WTC11 (cell line): ENCODE measurements around the gene RAPSN. TPM values are rescaled to one million over a fixed set of nuclear protein-coding genes. Genes with fewer than 3 reads are reported as not detected.

Experiments used
- ATAC-seq: fragments of 200-7000 bp; cut with Tn5 transposase; 2 replicates; pipeline ENCODE4 v1.10.0; 2021; ENCODE audit warnings: mild to moderate bottlenecking, moderate library complexity
- CTCF ChIA-PET: fragments of 300-600 bp; sonication (Branson Sonifier 250); formaldehyde crosslinking; loops from one replicate; lab custom pipeline; 2021; ENCODE audit warnings: antibody characterized with exemption; lab: Charles Lee
- POLR2A ChIA-PET: fragments of 350-600 bp; sonication (Branson Sonifier 250); formaldehyde crosslinking; loops from one replicate; lab custom pipeline; 2021; ENCODE audit warnings: antibody characterized with exemption; lab: Charles Lee
- DNase-seq: peaks from one replicate; pipeline ENCODE4 v3.0.0; 2021; ENCODE audit warnings: low spot score
- H3K27ac Mint-ChIP-seq: 2 replicates; pipeline ENCODE4 v1.8.0; 2021; ENCODE audit warnings: mixed read lengths
- H3K27me3 Mint-ChIP-seq: 2 replicates; pipeline ENCODE4 v1.8.0; 2021; ENCODE audit warnings: low read depth, mild to moderate bottlenecking, moderate library complexity, mixed read lengths
- H3K36me3 Mint-ChIP-seq: 2 replicates; pipeline ENCODE4 v1.8.0; 2021; ENCODE audit warnings: mixed read lengths
- H3K4me1 Mint-ChIP-seq: 2 replicates; pipeline ENCODE4 v1.8.0; 2022; ENCODE audit warnings: mixed read lengths
- H3K4me3 Mint-ChIP-seq: 2 replicates; pipeline ENCODE4 v1.8.0; 2021; ENCODE audit warnings: mild to moderate bottlenecking, moderate library complexity, mixed read lengths
- H3K9me3 Mint-ChIP-seq: 2 replicates; pipeline ENCODE4 v1.8.0; 2021; ENCODE audit warnings: mixed read lengths
- CDX4 ChIP-seq: fragments of 250-450 bp; sonication (Bioruptor Pico); IDR thresholded peaks from 2 replicates; pipeline ENCODE4 v1.9.0; 2021; ENCODE audit warnings: moderate library complexity, mild to moderate bottlenecking, inconsistent platforms, borderline replicate concordance
- CREB1 ChIP-seq: sonication (generic); formaldehyde crosslinking; IDR thresholded peaks from 2 replicates; pipeline ENCODE4 v1.8.0; 2023; ENCODE audit warnings: mild to moderate bottlenecking, missing genetic modification reagents
- ESRRA ChIP-seq: sonication (generic); formaldehyde crosslinking; IDR thresholded peaks from 2 replicates; pipeline ENCODE4 v1.8.1; 2022; ENCODE audit warnings: mild to moderate bottlenecking, missing genetic modification reagents, borderline replicate concordance
- FOXK1 ChIP-seq: sonication (generic); formaldehyde crosslinking; IDR thresholded peaks from 2 replicates; pipeline ENCODE4 v1.8.0; 2022; ENCODE audit warnings: mild to moderate bottlenecking, moderate library complexity, missing genetic modification reagents
- FOXP1 ChIP-seq: sonication (generic); formaldehyde crosslinking; IDR thresholded peaks from 2 replicates; pipeline ENCODE4 v1.8.0; 2022; ENCODE audit warnings: missing genetic modification reagents, mild to moderate bottlenecking, moderate library complexity, borderline replicate concordance
- FOXP4 ChIP-seq: sonication (generic); formaldehyde crosslinking; IDR thresholded peaks from 2 replicates; pipeline ENCODE4 v1.8.0; 2022; ENCODE audit warnings: mild to moderate bottlenecking, missing genetic modification reagents
- GABPB1 ChIP-seq: sonication (generic); formaldehyde crosslinking; IDR thresholded peaks from 2 replicates; pipeline ENCODE4 v1.8.1; 2023; ENCODE audit warnings: mild to moderate bottlenecking, missing genetic modification reagents
- GRHL2 ChIP-seq: fragments of 250-450 bp; sonication (Bioruptor Pico); IDR thresholded peaks from 2 replicates; pipeline ENCODE4 v1.8.0; 2022; ENCODE audit warnings: mild to moderate bottlenecking, moderate library complexity; ENCODE audit not compliant: insufficient replicate concordance, severe bottlenecking
- KAT7 ChIP-seq: sonication (generic); formaldehyde crosslinking; IDR thresholded peaks from 2 replicates; pipeline ENCODE4 v1.8.1; 2023; ENCODE audit warnings: missing genetic modification reagents, mild to moderate bottlenecking, borderline replicate concordance
- MXD4 ChIP-seq: fragments of 250-450 bp; sonication (Bioruptor Pico); IDR thresholded peaks from 2 replicates; pipeline ENCODE4 v1.8.0; 2021; ENCODE audit warnings: mild to moderate bottlenecking, moderate library complexity, borderline replicate concordance
- NR2C2 ChIP-seq: sonication (generic); formaldehyde crosslinking; IDR thresholded peaks from 2 replicates; pipeline ENCODE4 v1.8.0; 2022; ENCODE audit warnings: mild to moderate bottlenecking, missing genetic modification reagents
- OVOL2 ChIP-seq: fragments of 250-450 bp; sonication (Bioruptor Pico); IDR thresholded peaks from 2 replicates; pipeline ENCODE4 v1.9.0; 2021; ENCODE audit warnings: mild to moderate bottlenecking, borderline replicate concordance
- PRRX2 ChIP-seq: fragments of 250-450 bp; sonication (Bioruptor Pico); IDR thresholded peaks from 2 replicates; pipeline ENCODE4 v1.8.0; 2021; ENCODE audit warnings: mild to moderate bottlenecking
- SMAD4 ChIP-seq: sonication (generic); formaldehyde crosslinking; IDR thresholded peaks from 2 replicates; pipeline ENCODE4 v1.8.0; 2022; ENCODE audit warnings: mild to moderate bottlenecking, missing genetic modification reagents
- SOX15 ChIP-seq: fragments of 250-450 bp; sonication (Bioruptor Pico); IDR thresholded peaks from 2 replicates; pipeline ENCODE4 v1.9.0; 2021; ENCODE audit warnings: mild to moderate bottlenecking
- TEAD1 ChIP-seq: sonication (generic); formaldehyde crosslinking; IDR thresholded peaks from 2 replicates; pipeline ENCODE4 v1.8.0; 2022; ENCODE audit warnings: mild to moderate bottlenecking, missing genetic modification reagents
- USF1 ChIP-seq: sonication (generic); formaldehyde crosslinking; IDR thresholded peaks from 2 replicates; pipeline ENCODE4 v1.8.0; 2022; ENCODE audit warnings: mild to moderate bottlenecking, missing genetic modification reagents
- ZMAT4 ChIP-seq: fragments of 250-450 bp; sonication (Bioruptor Pico); IDR thresholded peaks from 2 replicates; pipeline ENCODE4 v1.9.0; 2021; ENCODE audit warnings: mild to moderate bottlenecking
- ZNF232 ChIP-seq: sonication (generic); formaldehyde crosslinking; IDR thresholded peaks from 2 replicates; pipeline ENCODE4 v1.8.0; 2022; ENCODE audit warnings: mild to moderate bottlenecking, missing genetic modification reagents
- ZNF425 ChIP-seq: fragments of 250-450 bp; sonication (Bioruptor Pico); conservative IDR thresholded peaks from 2 replicates; pipeline ENCODE4 v1.9.0; 2021; ENCODE audit warnings: mild to moderate bottlenecking
- ZNF532 ChIP-seq: fragments of 250-450 bp; sonication (Bioruptor Pico); IDR thresholded peaks from 2 replicates; pipeline ENCODE4 v1.9.0; 2021; ENCODE audit warnings: mild to moderate bottlenecking, borderline replicate concordance
- total RNA-seq: library from RNA; stranded (reverse); gene quantifications from 3 replicates; pipeline ENCODE4 v1.2.3, GENCODE V29; 2021
- TF ChIP-seq, protein P1 (sequence below): sonication (generic); formaldehyde crosslinking; IDR thresholded peaks from 2 replicates; pipeline ENCODE4 v1.8.1; 2023; ENCODE audit warnings: mild to moderate bottlenecking, missing genetic modification reagents, moderate library complexity

The RAPSN gene
- total RNA-seq, 1 experiment from 2014 or later, result 0.66 TPM

DNA sequence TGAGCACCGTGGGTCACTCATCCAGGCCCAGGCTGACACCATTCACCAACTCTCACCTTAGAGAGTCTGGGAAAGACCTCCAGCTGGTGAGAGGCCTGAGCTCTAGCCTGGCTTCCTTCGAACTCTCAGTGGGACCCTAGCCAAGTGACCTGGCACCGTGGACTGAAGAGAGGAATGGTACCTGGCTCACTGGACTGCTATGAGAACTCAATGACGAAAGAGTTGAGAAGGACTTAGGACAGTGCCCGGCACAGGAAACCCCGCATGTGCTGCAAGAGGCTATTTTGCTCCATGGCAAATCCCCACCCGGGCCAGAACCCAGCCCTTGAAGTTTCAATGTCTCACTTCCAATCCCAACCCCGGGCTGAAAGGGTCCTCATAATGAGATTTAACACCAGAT lies 605 bp upstream of the RAPSN start:
- H3K27ac Mint-ChIP-seq, result no peak overlapping the region; the same call in 1 of the 2 replicates
- DNase-seq (no peak), ATAC-seq (no peak)
- H3K36me3 Mint-ChIP-seq, result no peaks in the 10 kb centered on the region
- no peak overlapping the region for H3K4me3 Mint-ChIP-seq
- no peaks in the 10 kb centered on the region for H3K9me3 Mint-ChIP-seq
- POLR2A ChIA-PET, result no interaction called here
- TF ChIP-seq, protein P1, sequence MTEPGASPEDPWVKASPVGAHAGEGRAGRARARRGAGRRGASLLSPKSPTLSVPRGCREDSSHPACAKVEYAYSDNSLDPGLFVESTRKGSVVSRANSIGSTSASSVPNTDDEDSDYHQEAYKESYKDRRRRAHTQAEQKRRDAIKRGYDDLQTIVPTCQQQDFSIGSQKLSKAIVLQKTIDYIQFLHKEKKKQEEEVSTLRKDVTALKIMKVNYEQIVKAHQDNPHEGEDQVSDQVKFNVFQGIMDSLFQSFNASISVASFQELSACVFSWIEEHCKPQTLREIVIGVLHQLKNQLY, result no peak
- no peak for TF ChIP-seq MXD4 (CRISPR knock-in tag)
- no peak for TF ChIP-seq SOX15
- no peak for TF ChIP-seq FOXK1
- no peak for TF ChIP-seq FOXP4
- TF ChIP-seq PRRX2 (CRISPR knock-in tag), result no peak
- TF ChIP-seq TEAD1 (CRISPR knock-in tag), result no peak
- TF ChIP-seq KAT7, result no peak
- TF ChIP-seq GRHL2, result no peak
- TF ChIP-seq CREB1 (CRISPR knock-in tag), result no peak
- no peak for TF ChIP-seq NR2C2
- no peak for TF ChIP-seq ZNF425 (CRISPR knock-in tag)
- TF ChIP-seq ESRRA (CRISPR knock-in tag), result no peak
- CTCF ChIA-PET, result interaction anchor here (0.6 to 1.1 kb wide), 2 partner anchors 37 to 76 kb away, joined by 4 read pairs; no protein-coding TSS in a partner anchor
- no peaks in the 10 kb centered on the region for H3K4me1 Mint-ChIP-seq
- no peaks in the 10 kb centered on the region for H3K27me3 Mint-ChIP-seq

GRCh38 chr11:47447906-47448305 lies 1.0 kb downstream of the RAPSN start:
- H3K36me3 Mint-ChIP-seq, result no peaks in the 10 kb centered on the region
- TF ChIP-seq FOXP1 (no peak), SMAD4 (CRISPR knock-in tag) (no peak), GABPB1 (CRISPR knock-in tag) (no peak), OVOL2 (CRISPR knock-in tag) (no peak), CDX4 (no peak)
- TF ChIP-seq, all 79 proteins: peak for 0
- Mint-ChIP-seq H3K9me3 (no peaks in the 10 kb centered on the region), H3K27me3 (no peaks in the 10 kb centered on the region), H3K27ac (peak overlapping the region; percentile 62; the same call in 1 of the 2 replicates), H3K4me1 (no peaks in the 10 kb centered on the region), H3K4me3 (no peak overlapping the region)
- DNase-seq, result no peak
- ATAC-seq, result no peak
- POLR2A ChIA-PET, result no interaction called here
- CTCF ChIA-PET, result interaction anchor here (0.7 kb wide), 1 partner anchor 36 kb away, joined by 3 read pairs; no protein-coding TSS in a partner anchor

GRCh38 chr11:47446833-47447232 lies 2.1 kb downstream of the RAPSN start:
- Mint-ChIP-seq H3K4me3 (no peak overlapping the region), H3K27me3 (no peaks in the 10 kb centered on the region), H3K4me1 (no peaks in the 10 kb centered on the region), H3K9me3 (no peaks in the 10 kb centered on the region), H3K36me3 (no peaks in the 10 kb centered on the region), H3K27ac (0 out of 2 replicates have a peak overlapping the region, but pooled peaks have one; percentile 38)
- POLR2A ChIA-PET, result no interaction called here
- CTCF ChIA-PET, result no interaction called here
- ATAC-seq (no peak), DNase-seq (no peak)
- TF ChIP-seq ZNF232 (CRISPR knock-in tag) (no peak), USF1 (CRISPR knock-in tag) (no peak), ZMAT4 (CRISPR knock-in tag) (no peak), ZNF532 (no peak)
